Tibial artery (tissue), 4 donors: ENCODE data around the gene GLT1D1.

ENCODE experiments used
- DNase-seq, 2 donors: peaks; one replicate each; pipeline ENCODE4 v3.0.0-alpha.2; 2019
- H3K27ac ChIP-seq, 2 donors: fragments of 200-600 bp; sonication (generic) in 1 of 2; 1 replicate in 1 of 2; 2 replicates in 1 of 2; pipeline ENCODE4 v1.5.1; 2018 to 2019; ENCODE audit warnings: mild to moderate bottlenecking in 1 of 2
- H3K27me3 ChIP-seq, 2 donors: fragments of 200-600 bp; sonication (generic) in 1 of 2; one replicate each; pipeline versions ENCODE4 v1.5.1 to v1.6.0; 2016 to 2019
- H3K36me3 ChIP-seq, 3 donors: fragments of 200-600 bp; sonication (generic) in 2 of 3; one replicate each; pipeline ENCODE4 v1.5.1; 2016 to 2019; ENCODE audit warnings: mild to moderate bottlenecking in 2 of 3
- H3K4me1 ChIP-seq, 4 donors: fragments of 200-600 bp; sonication (generic) in 2 of 4; 1 replicate in 3 of 4; 2 replicates in 1 of 4; pipeline ENCODE4 v1.5.1; 2016 to 2019
- H3K4me3 ChIP-seq, 2 donors: fragments of 200-600 bp; sonication (generic) in 1 of 2; 1 replicate in 1 of 2; 2 replicates in 1 of 2; pipeline ENCODE4 v1.5.1; 2018 to 2019; ENCODE audit warnings: mild to moderate bottlenecking in 2 of 2
- H3K9me3 ChIP-seq, 3 donors: fragments of 200-600 bp; sonication (generic) in 1 of 3; one replicate each; pipeline ENCODE4 v1.5.1; 2016 to 2019
- intact Hi-C: fragments of 100-400 bp; cut with DNase I; formaldehyde crosslinking; loops from one replicate; pipeline ENCODE4 v1.15.0; 2023; ENCODE audit warnings: low total_unique reads
- TF ChIP-seq, protein P1 (sequence below), 2 experiments: fragments of 200-600 bp in 1 of 2; fragments of 450-650 bp in 1 of 2; IDR thresholded peaks; one replicate each; pipeline ENCODE4 v1.5.1; 2017 to 2019; ENCODE audit warnings: antibody characterized with exemption in 2 of 2, mild to moderate bottlenecking in 1 of 2, moderate library complexity in 1 of 2

Gene GLT1D1

DNA sequence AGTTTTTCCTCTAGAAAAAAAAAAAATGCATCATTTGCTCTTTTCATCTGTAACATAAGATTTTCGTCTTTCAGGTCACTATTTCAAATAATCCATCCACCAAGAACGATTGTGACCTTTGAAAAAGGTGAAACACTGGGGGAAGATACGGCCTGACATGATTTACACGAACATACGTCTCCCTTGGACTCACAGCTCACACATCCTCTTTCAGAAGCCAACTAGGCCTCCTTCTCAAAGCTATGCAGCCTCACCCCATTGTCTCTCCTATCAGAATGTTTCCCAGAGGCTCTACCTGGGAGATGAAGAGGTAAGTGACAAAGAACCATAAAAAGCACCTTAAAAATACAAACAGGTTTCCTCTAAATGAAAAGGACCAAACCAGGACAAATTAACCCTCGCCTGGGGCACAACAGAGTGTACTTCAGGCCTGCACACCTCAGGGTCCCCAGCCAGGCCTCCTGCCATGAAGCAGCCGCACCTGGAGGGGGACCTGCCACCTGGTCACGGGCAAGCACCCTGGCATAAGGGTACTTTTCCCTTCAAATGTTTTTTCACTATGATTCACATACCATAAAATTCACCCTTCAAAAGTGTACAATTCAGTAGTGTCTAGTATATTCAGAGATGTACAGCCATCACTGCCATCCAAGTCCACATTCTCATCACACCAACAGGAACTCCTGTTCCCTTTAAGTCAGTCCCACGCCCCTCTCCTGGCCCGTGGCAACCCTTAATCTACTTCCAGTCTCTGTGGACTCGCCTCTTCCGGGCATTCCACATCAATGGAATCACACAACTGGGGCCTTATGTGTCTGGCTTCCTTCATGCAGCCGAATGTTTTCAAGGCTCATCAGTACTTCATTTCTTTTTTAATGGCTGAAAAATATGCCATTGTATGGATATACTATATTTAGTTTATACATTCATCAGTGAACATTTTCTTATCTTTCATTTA is 34.9 kb upstream of the GLT1D1 start:
- no peak for DNase-seq
- Histone ChIP-seq H3K36me3 (peaks cover 0 to 25% (median 7%) of the 10 kb centered on the region in 3 donors), H3K27ac (peak overlapping the region; percentile 81 to 87), H3K9me3 (no peaks in the 10 kb centered on the region), H3K4me3 (no peak overlapping the region), H3K27me3 (no peaks in the 10 kb centered on the region), H3K4me1 (peaks cover 0 to 71% (median 51%) of the 10 kb centered on the region in 4 donors)
- intact Hi-C loops, result no loop called here
- TF ChIP-seq, protein P1, sequence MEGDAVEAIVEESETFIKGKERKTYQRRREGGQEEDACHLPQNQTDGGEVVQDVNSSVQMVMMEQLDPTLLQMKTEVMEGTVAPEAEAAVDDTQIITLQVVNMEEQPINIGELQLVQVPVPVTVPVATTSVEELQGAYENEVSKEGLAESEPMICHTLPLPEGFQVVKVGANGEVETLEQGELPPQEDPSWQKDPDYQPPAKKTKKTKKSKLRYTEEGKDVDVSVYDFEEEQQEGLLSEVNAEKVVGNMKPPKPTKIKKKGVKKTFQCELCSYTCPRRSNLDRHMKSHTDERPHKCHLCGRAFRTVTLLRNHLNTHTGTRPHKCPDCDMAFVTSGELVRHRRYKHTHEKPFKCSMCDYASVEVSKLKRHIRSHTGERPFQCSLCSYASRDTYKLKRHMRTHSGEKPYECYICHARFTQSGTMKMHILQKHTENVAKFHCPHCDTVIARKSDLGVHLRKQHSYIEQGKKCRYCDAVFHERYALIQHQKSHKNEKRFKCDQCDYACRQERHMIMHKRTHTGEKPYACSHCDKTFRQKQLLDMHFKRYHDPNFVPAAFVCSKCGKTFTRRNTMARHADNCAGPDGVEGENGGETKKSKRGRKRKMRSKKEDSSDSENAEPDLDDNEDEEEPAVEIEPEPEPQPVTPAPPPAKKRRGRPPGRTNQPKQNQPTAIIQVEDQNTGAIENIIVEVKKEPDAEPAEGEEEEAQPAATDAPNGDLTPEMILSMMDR (IDR thresholded peaks at IDR 0.05), result no peak

DNA sequence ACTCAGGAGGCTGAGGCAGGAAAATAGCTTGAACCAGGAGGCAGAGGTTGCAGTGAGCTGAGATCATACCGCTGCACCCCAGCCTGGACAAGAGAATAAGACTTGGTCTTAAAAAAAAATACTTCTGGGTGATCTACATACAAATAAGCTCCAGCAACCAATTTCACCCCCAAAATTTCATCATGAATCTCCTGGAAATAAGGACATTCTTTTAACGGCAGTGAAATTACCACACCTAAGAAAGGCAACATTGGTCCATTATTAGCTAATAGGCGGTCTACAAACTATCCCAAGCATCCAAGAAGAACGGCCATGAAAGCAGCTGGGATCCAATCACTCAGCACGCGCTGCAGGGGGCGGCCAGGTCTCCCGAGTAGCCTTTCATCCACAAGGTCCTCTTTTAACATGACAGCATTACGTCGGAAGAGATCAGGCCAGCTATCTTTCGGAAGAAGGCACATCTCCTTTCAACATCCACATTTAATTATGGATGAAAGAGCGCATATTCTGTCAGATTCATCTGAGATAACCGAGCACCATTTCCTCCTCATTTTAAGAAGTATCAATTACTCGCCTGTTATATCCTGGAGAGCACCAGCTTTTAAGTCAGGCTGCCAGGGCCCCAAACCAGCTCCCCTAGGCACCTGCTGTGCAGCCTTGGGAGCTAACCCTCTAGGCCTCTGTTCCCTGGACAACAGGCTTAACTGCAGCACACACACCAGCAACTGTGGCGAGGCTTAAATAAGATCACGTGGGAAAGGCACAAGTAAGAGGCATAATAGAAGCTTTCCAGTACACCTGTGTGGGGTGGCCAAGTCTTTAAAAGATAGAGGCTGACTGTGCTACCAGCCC is 33.8 kb upstream of the GLT1D1 start:
- Histone ChIP-seq H3K36me3 (peaks cover 0 to 14% (median 4%) of the 10 kb centered on the region in 3 donors), H3K4me3 (no peak overlapping the region), H3K27ac (peak overlapping the region; percentile 81 to 87), H3K27me3 (no peaks in the 10 kb centered on the region), H3K9me3 (no peaks in the 10 kb centered on the region), H3K4me1 (peaks cover 0 to 71% (median 53%) of the 10 kb centered on the region in 4 donors)
- TF ChIP-seq, protein P1 (IDR thresholded peaks at IDR 0.05), result no peak
- no peak for DNase-seq
- intact Hi-C loops, result no loop called here

DNA sequence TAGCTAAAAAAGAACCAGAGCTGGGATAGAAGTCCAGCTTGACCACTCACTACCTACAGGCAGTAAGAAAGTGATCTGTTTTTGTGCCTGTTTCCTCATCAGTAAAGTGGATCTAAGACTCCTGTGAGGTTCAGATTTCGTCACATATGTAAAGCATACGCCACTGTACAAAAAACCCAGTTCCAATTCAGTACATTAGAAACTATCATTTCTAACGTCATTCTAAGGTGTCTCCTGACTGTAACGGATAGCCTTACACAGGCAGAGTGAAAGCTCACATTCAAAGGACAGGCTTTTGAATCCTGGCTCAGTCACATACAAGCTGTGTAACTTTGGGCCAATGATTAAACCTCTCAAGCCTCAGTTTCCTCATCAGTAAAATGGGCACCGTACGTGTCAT is 33.0 kb upstream of the GLT1D1 start:
- no peak overlapping the region for H3K27ac ChIP-seq
- DNase-seq, result no peak
- H3K4me1 ChIP-seq, result peaks cover 0 to 72% (median 55%) of the 10 kb centered on the region in 4 donors
- intact Hi-C loops, result no loop called here
- TF ChIP-seq, protein P1 (IDR thresholded peaks at IDR 0.05), result no peak
- no peaks in the 10 kb centered on the region for H3K27me3 ChIP-seq
- no peak overlapping the region for H3K4me3 ChIP-seq
- no peaks in the 10 kb centered on the region for H3K9me3 ChIP-seq
- H3K36me3 ChIP-seq, result peaks cover 0 to 10% (median 0%) of the 10 kb centered on the region in 3 donors

DNA sequence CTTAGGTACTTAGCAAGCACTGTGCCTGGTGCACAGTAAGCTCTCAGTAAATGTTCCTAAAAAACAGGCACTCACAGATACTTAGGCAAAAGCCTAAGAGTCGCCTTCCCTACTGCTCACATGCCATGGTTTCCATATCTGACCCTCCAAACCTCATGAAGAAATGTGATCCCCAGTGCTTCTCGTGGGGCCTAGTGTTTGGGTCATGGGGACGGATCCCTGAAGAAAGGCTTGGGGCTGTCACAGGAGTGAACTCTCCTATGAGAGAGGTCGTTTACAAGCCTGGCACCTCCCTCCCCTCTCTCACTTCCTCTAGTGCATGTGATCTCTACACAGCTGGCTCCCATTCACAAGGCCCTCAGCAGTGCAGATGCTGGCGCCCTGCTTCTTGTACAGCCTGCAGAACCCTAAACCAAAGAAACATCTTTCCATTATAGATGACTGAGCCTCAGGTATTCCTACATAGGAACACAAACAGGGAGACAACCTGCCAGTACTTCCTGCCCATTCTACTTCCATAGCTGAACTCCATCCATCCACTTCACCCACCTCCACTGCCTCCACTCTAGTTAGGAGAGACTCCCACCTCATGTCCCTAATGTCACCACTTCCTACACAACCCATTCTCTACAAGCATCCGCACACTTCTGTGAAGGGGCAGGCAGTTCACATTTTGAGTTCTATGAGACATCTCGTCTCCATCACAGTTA is 32.4 kb upstream of the GLT1D1 start:
- peak in 1 of 2 donors; percentile 54 for DNase-seq
- no peak overlapping the region for H3K27ac ChIP-seq

More for the DNA sequence above, 32.4 kb upstream of the GLT1D1 start:
- no peaks in the 10 kb centered on the region for H3K9me3 ChIP-seq
- intact Hi-C loops, result no loop called here
- no peaks in the 10 kb centered on the region for H3K27me3 ChIP-seq
- TF ChIP-seq, protein P1 (IDR thresholded peaks at IDR 0.05), result no peak
- H3K36me3 ChIP-seq, result peaks cover 0 to 10% (median 0%) of the 10 kb centered on the region in 3 donors
- H3K4me3 ChIP-seq, result no peak overlapping the region
- peaks cover 0 to 68% (median 53%) of the 10 kb centered on the region in 4 donors for H3K4me1 ChIP-seq
